Measurements from ENCODE around the gene CSAG1.

- TF ChIP-seq CTCF (IDR thresholded peaks at IDR 0.05) (no peak), POLR2A (IDR thresholded peaks at IDR 0.05) (no peak)
Measured at GRCh38 chrX:152738560-152738959, 5.0 kb upstream of the CSAG1 start.

All from lower leg skin (tissue), 3 donors.